Activated CD4-positive, alpha-beta T cell treated with anti-CD3 and anti-CD28 coated beads, Interleukin-2, Interleukin-6, amounts not matched to agents 100 ng/mL and 50 ng/mL, durations not matched to agents 16 hours and 8 hours (primary cell): Measurements from ENCODE around the gene TM9SF2.

ENCODE experiments used
- DNase-seq: peaks from one replicate; pipeline ENCODE4 v3.0.0-alpha.2; 2020

The TM9SF2 gene

DNA sequence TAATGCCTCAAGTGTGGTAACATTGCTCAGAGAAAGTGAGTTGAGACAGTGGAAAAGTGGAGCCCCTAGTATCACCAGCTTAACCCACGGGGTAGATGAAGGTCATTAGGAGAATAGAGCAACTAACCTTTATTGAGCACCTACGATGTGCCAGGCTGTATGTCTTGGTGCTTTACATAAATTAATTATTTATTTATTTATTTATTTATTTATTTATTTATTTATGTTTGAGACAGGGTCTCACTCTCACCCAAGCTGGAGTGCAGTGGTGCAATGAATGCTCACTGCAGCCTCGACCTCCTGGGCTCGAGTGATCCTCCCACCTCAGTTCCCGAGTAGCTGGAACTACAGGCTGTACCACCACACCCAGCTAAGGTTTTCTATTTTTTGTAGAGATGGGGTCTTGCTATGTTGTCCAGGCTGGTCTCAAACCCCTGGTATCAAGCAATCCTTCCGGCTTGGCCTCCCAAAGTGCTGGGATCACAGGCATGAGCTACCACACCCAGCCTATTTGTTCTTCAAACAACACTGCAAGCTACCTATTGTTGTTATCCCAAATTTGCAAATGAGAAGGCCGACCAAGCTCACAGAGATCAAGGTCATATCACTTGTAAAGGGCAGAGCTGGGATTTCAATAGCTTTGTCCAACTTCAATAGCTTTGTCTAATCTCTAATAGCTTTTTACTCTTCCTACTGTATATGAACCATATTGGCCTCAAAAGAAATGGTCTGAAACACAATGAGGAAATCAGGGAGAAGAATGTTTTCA lies 79.4 kb downstream of the TM9SF2 start:
- no peak for DNase-seq

GRCh38 chr13:99582511-99582910 lies 81.2 kb downstream of the TM9SF2 start:
- no peak for DNase-seq

GRCh38 chr13:99585609-99586008 lies 84.3 kb downstream of the TM9SF2 start:
- DNase-seq = no peak

GRCh38 chr13:99587021-99587420 lies 85.7 kb downstream of the TM9SF2 start:
- no peak for DNase-seq

DNA sequence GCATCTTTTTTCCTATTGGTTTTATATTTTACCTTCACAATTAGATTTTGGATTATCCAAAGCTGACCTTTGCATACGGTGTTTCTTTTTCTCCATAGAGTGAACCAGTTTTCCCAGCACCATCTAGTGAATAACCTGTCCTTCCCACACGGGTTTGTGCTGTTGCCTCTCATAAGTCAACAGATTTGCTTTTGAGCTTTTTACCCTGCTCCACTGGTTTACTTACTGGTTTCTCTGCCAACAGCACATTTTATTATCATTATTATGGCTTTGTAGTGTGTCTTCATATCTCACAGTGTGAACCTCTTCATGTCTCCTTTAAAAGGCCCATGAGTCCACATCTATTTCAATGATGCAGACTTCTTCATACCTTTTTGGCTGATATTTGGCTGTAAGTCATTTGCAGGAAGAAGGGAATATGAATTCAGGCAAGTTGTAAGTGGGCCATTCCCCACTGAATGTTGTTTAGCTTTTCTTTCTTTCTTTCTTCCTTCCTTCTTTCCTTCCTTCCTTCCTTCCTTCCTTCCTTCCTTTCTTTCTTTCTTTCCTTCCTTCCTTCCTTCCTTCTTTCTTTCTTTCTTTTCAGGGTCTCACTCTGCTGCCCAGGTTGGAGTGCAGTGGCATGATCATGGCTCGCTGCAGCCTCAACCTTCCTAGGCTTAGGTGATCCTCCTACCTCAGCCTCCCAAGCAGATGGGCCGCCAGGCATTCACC lies 86.8 kb downstream of the TM9SF2 start:
- no peak for DNase-seq

DNA sequence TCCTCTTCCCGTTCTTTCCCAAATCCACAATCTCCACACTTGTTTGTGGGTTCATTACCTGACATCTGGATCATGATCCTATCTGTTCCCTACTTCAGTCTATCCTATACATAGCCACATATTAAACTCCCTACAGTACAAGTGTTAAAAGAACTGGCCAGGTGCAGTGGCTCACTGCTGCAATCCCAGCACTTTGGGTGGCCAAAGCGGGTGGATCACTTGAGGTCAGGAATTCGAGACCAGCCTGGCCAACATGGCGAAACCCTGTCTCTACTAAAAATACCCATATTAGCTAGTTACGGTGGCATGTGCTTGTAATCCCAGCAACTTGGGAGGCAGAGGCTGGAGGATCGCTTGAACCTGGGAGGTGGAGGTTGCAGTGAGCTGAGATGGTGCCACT lies 88.3 kb downstream of the TM9SF2 start:
- DNase-seq = no peak

GRCh38 chr13:99590519-99591011 lies 89.3 kb downstream of the TM9SF2 start:
- DNase-seq = no peak

DNA sequence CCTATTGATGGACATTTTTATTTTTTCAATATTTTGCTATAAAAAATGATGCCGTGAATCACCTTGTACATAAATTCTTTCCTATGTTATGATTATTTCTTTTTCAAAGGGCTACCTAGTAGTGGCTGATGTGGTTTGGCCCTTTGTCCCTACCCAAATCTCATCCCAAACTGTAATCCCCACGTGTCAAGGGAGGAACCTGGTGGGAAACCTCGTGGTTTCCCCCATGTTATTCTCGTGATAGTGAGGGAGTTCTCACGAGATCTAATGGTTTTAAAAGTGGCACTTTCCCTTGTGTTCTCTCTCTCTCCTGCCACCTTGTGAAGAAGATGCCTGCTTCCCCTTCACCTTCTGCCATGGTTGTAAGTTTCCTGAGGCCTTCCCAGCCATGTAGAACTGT lies 94.9 kb downstream of the TM9SF2 start:
- DNase-seq = no peak

GRCh38 chr13:99600318-99600717 lies 99.0 kb downstream of the TM9SF2 start:
- no peak for DNase-seq

DNA sequence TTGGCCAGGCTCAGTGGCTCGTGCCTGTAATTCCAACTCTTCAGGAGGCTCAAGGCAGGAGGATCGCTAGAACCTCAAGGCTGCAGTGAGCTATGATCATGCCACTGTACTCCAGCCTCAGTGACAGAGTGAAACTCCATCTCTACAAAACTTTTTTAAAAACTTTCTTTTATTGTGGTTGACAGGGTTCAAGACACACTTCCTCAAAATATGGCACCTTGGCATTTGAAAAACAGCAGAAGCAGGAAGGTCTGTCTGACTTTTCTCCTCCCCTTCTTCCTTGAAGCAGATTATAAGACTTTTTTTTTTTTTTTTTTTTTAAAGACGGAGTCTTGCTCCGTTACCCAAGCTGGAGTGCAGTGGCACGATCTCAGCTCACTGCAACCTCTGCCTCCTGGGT lies 100.3 kb downstream of the TM9SF2 start:
- DNase-seq = no peak

DNA sequence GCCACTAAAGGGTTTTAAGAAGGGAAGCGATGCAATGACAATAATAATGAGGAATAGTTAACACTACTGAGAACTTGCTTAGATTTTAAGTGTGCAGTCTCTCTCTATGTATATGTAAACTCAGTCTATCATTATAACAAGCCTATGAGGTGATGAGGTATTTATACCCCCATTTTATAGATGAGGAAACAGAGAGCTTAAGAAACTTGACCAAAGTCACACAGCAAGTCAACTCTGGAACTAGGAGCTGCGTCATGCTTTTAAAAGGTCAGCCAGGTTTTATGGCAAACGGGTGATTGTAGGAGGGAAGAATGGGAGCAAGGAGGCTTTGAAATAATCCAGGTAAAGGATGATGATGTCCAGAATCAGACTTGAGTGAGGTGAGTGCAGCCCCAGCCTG lies 103.4 kb downstream of the TM9SF2 start:
- DNase-seq = no peak

DNA sequence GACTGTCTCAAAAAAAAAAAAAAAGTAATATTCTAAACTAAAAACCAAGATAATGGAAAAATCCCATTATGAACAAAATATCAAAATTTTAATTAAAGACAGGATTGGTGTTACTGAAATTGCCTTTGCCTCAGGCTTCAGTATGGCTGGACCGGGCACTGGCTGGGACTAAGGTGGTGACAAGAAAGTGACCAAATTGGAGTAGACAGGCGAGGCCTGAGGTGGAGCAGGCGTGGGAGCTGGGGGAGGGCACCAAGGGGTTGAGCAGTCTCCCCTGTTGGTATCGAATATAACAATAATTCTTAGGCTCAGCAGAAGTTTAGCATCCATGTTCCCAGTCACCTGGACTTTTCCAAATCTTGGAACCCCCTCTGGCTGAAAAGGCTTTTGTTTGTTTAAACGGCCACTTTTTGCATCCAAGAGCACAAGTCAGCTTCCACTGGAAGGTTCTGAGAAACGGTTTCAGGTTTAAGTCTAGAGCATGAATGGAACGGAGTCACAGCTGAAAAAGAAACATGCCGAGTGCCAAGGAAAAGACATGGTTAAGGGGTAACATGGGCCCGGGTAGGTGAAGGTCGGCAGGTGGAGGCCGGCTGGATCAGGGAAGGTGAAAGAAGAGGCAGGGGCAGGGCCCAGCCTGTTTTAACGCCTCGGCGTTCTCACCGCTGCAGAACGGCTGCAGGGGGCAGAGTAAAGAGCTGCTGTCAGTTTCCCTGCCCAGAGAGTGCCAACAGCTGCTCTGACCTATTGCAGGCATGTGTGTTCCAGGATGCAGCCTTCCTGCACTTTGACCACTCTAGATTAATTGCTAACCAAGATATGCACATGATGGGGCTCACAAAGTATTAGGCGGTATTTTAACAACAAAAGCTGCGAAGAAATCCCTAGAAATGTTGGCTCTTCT lies 104.4 kb downstream of the TM9SF2 start:
- DNase-seq = peak; percentile 48

- DNase-seq = peak; percentile 95
These were observed 105.2 kb downstream of the TM9SF2 start, which contains the start of gene CLYBL for GRCh38 chr13:99606324-99607066. TSS of gene CLYBL (plus strand) at chr13:99606690.

DNA sequence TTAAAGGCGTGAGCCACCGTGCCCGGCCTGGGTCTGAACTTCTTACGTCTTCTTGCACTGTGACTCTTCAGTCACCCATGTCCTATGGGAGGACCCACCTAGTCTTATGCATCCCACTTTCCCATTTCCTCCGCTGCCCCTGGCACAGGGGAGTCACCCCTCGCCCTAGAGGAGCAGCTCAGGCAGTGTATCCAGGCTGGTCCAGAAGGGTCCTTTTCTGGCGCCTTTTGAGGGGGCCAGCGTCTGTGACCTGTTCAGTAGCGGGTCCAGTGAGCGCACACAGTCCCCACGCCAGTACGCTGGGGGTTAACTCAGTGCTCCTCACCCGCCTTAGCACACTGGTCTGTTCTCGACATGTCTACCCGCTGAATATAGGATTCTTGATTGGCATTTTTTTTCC lies 107.1 kb downstream of the TM9SF2 start:
- no peak for DNase-seq

DNA sequence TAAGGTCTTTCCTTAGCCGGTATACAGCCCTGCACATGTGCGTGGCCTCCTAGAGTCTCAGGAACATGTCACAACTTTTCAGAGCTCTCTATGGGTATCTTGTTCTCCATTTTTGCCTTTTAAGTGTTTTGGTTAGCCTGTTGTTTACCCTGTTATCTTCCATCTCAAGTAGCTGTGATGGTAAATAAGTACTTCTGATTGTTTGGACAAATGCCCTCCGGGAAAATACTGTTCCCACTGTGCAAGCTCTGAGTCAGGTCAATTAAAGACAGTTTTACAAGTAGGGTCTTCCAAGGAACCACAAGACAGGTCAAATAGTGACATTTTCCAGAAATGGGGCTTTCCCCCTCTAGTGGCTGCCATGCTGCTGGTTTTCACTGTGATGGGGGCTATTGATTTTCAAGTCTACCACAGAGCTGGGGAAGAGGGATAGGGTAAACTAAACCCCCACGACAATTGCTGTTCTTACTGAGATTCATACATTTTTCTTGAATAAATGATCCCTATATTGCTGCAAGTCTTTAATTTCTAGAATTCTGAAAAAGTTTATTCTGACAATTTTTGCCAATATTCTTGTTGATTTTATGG lies 109.5 kb downstream of the TM9SF2 start:
- no peak for DNase-seq
